RKO (cell line): Measurements from ENCODE around the gene WDR82.

Experiments used
- DNase-seq: peaks from one replicate; pipeline ENCODE4 v3.0.0-alpha.2; 2016; ENCODE audit warnings: low spot score

The WDR82 gene

DNA sequence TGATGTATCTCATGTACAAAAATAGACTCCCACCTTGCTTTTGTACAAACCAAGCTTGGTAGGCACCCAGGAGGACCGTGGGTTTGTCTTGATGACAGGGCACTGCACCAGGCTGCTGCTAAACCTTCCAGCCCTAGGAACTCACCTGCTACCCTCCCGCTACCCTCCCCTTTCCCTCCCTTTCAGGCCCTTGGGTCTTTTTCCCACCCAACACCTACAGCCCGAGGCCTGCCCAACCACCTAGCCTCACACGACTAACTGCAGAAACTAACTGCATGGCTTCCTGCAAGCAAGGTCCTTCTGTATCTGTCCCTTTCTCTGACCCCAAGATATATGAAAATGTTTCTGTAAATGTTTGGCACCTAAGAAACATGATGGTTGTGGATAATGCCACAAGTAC, 21.8 kb downstream of the WDR82 start:
- DNase-seq, result no peak

DNA sequence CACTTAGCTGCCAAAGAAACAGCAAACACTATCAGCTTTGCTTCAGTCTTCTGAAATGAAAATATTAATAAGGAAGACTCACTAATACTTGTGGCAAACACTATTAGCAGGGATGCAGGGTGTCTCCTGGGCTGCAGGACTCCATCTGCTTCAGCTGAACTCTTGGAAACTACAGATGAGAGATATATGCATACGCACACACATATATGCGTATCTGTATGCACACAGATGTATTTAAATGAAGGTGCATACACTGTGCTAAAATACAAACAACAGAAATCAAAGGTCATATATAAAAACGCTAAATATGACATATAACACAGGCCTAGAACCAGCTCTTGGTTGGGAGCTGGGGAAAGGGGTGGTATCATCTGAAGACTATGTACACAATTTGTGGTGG, 22.3 kb downstream of the WDR82 start:
- no peak for DNase-seq

DNA sequence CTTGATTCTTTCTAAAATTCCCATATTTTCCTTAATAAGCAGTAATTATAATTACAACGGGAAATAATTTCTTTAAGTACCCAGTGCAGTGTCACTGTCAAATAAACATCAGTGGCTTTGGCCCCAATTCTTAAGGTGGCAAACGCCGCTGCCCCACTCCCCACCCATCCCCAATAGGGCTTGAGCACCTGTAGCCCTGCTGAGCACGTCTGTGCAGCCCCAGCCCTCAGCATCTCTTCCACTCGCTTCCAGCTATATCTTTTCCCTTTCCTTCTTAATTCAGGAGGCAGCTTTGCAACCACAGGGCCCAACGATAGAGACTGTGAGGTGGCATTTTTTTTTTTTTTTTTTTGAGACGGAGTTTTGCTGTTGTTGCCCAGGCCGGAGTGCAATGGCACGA, 23.8 kb downstream of the WDR82 start:
- no peak for DNase-seq

DNA sequence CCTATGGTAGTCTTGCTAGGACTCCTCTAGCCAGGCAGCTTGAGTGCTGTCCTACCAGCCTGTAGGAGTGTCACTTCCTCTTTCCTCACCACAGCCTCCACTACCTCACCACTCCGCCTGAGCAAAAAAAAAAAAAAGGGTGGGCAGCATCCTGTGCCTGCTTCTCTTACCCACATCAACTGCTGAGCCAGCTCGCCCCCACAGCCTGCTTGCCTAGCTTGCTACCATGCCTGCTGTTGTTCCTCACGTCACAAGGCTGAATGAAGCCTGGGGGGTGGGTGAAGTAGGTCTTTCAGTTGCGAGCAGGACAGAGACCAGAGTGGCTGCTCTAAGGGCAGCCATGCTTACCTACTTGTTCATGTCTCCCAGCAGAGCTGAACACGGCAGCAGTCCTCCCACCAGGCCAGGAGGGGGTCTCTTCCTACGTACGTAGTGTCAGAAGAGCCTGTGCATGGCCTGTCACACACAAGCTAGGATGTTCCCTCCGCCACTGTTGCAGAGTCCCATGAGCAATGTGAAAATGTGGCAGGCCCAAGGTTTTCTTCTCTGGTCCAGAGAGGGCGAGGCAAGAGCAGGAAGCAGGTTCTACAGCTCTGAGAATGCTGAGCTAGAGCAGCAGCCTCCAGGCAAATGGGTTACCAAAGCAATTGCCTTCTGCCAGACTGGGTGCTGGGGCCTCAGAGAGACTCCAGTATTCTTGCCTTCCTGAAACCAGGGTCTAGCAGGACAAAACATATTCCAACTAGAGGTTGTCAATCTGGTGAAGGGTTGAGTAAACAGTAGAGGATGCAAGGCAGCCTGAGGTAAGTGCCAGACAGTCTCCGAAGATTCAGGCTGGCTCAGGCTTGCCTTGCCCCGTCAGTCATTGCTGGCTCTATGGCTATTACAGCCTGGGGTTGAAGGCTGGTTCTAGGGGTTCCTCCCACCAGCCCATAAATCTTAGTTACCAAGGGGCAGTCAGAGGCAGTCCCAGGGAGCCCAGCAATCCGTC, 24.8 kb downstream of the WDR82 start:
- no peak for DNase-seq

DNA sequence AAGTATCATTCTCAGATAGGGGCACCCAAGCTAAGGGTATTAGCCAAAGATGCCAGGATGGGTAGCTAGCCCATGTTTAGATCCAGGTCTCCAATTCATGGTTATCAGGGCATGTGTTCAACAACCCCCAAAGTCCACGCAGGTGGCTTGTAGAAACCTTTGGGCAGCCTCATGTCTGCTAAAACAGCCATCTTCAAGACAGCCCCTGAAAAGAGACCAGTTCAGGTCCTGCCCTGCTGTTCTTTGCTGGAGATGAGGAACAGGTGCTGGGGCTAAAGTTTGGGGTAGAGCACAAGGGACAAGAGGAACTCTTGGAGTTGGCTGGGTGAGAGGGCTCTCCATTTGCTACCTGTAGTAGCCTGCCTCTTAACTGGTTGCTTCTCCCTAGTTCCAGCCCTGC, 28.3 kb downstream of the WDR82 start:
- no peak for DNase-seq

DNA sequence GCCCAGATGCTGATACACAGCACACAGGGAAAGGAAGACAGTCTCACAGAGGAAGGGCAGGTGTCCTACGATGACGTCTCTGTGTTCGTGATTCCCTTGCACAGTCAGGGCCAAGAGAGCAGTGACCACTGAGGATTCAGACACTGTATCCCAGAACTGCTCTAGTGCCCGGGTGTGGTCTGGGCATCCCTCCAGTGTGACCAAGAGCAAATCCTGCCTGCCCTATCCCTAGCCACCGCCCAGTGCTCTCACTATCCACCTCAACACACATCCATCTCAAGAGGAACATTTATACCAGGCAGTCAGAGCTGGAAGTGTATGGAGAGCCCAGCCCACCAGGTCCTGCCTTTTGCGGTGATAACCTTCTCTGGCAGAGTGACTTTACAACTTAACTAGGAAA, 28.8 kb downstream of the WDR82 start:
- no peak for DNase-seq

DNA sequence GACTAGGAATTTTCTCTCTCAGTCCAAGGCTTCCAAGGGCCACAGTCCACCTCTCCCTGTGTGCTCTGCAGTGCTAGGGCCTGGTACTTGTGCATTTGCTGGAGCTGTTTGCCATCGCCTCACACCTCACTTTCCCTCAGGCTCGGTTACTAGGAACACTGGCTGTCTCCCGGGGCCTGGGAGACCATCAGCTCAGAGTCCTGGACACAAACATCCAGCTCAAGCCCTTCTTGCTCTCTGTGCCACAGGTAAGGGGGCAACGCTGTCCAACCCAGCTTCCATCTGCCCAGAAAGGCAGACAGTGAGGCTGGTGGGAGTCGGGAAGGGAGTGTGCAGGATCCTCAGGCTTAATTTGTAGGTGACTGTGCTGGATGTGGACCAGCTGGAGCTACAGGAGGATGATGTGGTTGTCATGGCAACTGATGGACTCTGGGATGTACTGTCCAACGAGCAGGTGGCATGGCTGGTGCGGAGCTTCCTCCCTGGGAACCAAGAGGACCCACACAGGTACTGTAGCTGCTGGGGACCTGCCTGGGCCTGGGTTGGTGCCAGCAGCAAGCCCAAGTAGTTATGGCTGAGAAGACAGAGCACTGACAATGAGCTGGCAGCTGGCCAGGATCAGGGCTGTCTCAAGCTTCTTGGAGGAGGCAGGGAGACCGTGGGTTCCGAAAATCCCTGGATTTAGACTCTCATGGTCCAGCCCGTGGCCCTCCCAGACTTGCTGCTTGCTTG, 29.5 kb downstream of the WDR82 start:
- DNase-seq, result no peak

DNA sequence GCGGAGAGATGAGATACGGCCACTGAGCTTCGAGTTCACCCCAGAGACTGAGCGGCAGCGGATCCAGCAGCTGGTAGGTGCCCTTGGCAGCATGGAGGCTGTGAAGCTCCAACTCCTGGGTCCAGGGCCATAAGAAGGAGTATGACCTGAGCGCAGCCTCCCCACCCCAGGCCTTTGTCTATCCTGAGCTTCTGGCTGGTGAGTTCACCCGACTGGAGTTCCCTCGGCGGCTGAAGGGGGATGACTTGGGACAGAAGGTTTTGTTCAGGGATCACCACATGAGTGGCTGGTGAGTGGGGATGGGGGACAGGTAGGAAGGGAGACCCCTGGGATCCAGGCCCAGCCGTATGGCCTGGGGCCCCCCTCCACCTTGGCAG, 30.3 kb downstream of the WDR82 start:
- DNase-seq, result no peak

DNA sequence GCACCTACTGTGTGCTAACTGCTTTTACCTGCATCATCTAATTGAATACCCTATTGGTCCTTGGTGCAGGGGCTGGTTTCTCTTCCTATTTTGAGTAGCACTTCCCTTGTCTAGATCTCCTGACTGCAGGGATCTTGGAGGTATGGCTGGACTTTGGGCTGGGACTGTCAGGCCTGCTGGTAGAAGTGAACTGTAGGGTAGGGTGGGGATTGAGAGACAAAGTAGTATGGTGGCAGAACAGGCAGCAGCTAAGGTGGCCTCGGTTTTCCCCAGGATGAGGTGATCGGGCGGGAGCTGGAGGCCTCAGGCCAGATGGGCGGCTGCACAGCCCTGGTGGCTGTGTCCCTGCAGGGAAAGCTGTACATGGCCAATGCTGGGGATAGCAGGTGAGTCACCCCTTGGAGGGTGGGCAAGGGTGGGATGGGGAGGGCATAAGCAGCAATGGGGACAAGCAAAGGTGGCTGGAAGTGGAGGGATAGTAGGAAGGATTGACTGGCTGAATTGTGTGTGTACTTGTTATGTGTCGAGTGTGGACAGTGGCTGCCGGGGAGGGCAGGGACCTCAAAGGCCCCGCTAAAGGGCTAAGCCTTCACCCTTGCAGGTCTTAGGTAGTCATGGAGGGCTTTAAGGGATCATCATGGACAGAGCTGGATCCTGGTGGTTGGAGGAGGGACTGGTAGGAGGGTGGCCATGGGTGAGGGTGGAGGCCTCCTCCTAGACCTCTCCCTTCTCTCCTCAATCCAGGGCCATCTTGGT, 30.9 kb downstream of the WDR82 start:
- DNase-seq, result no peak

DNA sequence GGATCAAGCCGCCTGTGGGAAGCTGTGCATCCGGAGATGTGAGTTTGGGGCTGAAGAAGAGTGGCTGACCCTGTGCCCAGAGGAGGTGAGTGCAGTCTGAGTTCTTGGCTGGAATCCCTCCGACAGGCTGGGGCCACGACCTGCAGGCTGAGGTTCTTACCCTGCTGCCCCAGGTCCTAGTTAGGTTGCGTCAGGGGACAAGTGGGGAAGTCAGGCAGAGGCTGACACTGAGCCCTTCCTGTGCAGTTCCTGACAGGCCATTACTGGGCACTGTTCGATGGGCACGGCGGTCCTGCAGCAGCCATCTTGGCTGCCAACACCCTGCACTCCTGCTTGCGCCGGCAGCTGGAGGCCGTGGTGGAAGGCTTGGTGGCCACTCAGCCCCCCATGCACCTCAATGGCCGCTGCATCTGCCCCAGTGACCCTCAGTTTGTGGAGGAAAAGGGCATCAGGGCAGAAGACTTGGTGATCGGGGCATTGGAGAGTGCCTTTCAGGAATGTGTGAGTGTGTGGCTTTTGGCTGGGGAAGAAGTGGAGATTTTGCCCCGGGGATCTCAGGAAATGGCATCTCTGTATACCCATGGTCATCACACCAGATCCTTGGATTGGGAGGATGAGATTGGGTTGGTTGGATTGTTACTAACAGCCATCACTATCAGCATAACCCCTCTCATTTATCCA, 31.6 kb downstream of the WDR82 start:
- DNase-seq, result no peak

DNA sequence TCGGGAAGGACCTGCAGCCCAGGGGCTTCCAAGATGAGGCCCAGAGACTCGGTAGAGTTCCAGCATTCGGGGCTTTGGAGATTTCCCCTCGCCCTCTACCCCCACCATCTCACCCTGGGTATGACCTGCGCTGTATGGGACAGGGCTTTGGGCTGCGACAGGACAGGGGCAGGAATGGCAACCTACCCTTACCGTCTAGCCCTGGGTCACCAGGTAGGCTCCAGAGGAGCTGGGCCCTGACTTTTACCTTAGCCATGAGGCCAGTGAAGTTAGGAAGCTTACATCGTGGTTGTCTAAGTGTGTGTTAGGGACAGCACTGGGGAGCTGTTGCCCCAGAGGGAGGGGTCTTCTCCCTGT, 32.2 kb downstream of the WDR82 start:
- no peak for DNase-seq

DNA sequence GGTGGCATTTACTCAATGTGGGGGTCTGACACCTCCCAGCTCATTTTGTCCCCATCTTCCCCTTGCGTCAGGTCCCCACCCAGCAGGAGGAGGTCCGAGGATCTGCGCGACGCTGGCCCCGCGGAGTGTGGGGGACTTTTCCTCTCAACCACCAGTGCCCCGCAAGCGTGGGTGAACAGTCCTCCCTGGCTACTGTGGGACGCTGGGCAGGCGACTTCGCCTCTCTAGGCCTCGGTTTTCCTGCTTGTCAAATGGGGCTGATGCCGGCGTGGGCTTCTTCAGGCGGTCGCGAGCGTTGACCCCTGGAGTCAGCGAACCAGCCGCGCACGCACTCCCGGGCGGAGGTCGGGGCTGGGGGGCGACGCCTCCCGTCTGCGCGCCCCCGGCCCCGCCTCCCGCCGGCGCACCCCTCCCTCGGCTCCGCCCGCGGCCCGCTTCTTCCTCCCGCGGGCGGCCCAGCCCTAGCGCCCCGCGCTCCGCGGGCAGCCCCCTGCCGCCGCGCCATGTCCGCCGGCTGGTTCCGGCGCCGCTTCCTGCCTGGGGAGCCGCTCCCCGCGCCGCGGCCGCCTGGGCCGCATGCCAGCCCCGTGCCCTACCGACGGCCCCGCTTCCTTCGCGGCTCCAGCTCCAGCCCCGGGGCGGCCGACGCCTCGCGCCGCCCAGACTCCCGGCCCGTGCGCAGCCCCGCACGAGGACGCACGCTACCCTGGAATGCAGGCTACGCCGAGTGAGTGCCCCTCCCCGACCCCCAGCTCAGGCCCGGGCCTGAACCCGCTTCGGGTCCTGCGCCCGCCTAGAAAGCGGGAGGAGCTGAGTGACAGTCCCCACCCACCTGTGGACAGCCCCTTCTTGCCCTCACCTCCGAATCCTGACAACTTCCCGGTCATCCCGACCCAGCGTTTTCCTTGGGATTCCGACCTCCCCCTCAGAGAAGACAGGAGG, 32.9 kb downstream of the WDR82 start, which contains the start of gene PPM1M:
PPM1M (plus strand) TSS at position 438 of the 942 bp plus-strand sequence; CDS start at position 504, 66 bp downstream.
- DNase-seq, result peak; percentile 51

DNA sequence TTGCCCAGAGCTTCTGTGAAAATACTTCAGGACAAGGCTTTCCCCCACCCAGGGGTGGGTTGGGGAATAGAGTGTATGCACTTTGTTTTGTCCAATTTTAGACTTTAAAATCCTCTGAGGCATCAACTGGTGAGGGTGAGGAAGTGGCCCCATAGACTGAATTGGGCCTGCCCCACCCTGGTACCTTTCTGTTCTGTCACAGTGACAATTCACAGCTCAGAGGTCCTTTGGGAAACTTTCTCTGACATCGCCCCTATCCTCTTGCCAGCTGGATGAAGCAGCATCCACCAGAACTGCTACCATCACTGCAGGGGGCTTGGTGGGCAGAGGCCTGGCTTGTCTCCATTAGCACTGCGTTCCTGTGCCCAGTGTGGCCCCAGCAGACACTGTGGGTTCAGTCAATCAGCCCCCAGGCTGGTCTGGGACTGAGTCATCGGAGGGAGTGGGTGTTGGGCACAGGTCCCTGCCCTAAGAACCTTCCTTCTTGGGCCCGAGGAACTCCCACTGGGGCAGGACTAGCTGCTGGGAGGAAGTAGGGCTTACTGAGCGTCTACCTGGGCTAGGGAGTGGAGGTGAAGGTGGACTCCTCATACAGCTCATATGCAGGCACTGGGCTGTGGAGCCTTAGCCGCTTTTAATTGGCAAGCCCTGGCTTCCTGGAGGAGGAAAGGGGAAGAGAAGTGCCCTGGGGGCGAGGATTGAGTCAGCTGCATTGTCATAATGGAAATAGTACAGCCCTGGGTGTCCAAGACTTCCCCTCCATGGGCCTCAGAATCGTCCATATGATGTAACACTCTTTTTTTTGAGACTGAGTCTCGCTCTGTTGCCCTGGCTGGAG, 34.4 kb downstream of the WDR82 start:
- DNase-seq, result peak; percentile 41

DNA sequence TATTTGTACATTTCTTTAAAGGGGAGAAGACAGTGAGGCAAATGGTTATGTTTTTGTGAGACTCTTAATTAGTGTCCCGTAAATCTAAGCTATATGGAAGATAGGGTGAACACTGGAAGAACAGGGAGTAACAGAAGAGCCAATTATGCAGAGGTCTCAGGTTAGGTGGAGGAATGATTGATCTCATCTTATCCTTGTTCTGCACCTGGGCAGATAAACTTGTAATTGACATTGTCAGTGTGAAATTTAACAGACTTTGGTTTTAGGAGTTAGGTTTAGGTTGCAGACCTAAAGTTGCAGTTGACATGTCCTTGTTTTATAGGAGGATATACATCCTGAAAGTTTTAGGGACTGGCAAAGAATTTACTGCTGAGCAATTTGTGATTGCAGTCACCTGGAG, 36.4 kb downstream of the WDR82 start:
- DNase-seq, result no peak

DNA sequence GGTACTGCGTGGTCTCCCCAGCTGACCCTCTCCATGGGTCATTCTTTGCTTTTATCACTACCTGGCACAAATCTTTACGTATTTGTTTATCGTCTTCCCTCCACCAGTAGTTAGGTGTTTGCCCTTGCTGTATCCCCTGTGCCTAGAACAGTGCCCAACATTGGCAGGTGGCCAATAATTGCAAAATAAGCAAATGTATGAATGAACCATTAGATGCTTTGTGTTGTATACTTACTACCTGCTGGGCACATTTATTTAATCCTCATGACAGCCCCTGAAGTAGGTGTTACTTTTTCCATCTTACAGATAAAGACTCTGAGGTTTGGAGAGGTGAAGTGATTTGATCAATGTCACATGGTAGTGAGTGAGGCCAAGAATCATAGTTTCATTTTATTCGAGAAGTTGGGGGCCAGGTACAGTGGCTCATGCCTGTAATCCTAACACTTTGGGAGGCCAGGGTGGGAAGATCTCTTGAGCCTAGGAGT, 37.5 kb downstream of the WDR82 start:
- no peak for DNase-seq

DNA sequence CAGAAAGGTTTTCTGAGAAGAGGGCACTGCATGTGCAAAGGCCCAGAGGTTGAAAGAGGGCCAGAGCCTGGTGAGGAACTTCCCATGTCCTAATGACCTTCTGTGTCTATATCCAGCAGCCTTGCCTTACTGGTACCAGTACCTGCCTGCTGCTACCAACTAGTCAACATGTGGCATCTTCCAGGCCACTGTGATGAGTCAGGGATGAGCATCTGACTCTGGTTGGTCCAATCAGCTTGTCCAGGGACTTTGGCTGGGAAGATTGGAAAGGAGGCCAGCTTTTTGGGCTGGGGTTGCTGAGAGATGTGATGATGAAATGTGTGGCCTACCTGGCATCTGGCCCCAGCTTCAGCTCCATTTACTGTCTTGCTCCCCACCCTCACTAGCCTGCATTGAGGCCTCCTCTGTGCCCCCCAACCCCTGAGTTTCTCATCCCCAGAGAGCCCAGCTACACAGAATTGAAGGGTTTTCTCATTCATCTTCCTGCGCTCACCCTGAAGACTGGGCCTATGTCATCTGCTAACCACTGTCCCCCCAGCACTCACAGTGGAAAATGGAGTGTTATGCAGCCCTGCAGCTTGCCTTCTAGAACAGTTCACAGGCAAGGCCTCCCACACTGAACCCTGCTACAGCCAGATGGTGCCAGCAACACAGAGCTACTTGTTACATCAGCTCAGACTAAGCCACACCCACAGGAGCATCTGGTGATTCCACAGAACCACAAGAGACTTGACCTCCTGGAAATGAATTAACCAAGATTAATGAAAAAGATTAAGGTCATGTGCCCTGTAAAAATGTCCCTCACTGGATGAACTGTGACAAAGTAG, 38.2 kb downstream of the WDR82 start:
- DNase-seq, result peak; percentile 80

DNA sequence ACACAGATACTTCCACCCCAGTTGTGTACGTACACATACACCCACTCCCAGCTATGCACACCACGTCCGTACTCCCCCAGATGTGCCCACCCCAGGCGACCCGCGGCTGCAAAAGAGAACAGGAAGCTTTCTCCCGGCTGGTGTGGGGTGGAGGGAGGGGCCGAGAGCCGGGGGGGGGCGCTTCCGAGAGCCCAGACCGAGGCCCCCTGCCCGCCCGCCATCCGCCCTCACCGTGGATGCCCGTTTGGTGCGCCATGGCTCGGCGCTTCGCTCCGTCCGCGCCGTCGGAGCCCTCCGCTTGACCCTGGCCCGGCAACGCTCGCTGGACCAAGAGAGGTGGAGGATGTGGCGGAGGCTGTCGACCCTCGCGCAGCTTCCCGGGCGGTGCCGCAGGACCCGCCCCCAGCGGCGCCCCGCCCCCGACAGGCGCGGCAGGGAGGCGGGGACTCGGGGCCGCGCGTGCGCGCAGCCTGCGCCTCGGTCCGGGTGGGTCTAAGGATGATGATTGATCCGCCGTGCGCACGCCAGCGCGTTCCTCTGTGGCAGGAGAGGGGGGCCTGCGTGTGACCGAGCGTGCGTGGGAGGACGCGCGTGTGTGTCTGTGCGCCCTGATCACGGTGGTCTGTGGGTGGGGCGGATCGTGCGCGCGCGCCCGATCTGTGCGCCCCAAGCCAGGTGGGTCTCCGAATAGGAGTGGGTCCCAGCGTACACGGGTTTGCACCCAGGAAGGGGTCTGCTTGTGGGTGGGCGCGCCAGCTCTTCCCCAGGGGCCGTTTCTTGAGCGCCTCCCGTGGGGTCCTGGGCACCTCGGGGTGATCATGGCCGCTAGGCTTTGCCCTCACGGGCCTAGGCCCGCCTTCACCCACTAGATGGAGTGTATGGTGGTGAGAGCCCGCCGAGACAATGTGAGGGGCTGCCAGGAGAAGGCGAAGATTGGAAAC, 39.4 kb downstream of the WDR82 start, which contains the start of gene TWF2:
TWF2 (minus strand) TSS at position 398 of the 941 bp plus-strand sequence; CDS start at position 256, 142 bp downstream.
- peak; percentile 83 for DNase-seq
